Activated CD4-positive, alpha-beta T cell treated with anti-CD3 and anti-CD28 coated beads for 24 hours (primary cell): ENCODE measurements around the gene KBTBD12.
"Not testable (repeated sequence)": the region's sequence is repeated elsewhere in the genome, so short reads cannot be mapped to it uniquely, and the experiment has no call there.

ENCODE experiments used
- DNase-seq, 2 donors: peaks; one replicate each; pipeline ENCODE4 v3.0.0-alpha.2; 2020; ENCODE audit warnings: low read depth in 2 of 2

The KBTBD12 gene

GRCh38 chr3:127915115-127915936, at the start of gene KBTBD12:
Gene KBTBD12 (plus strand): TSS chr3:127915232. CDS start chr3:127923062, 7,830 bp downstream.
- DNase-seq = no peak

- DNase-seq = no peak
These were observed 49.1 kb upstream of the KBTBD12 start for GRCh38 chr3:127865941-127866340.

- DNase-seq = no peak
These were observed 47.6 kb upstream of the KBTBD12 start for GRCh38 chr3:127867412-127867811.

- no peak for DNase-seq
These were observed 47.0 kb upstream of the KBTBD12 start for GRCh38 chr3:127867986-127868385.

- no peak for DNase-seq
These were observed 44.9 kb upstream of the KBTBD12 start for GRCh38 chr3:127870156-127870555.

GRCh38 chr3:127874097-127874496, 40.9 kb upstream of the KBTBD12 start:
- DNase-seq = not testable (repeated sequence)

GRCh38 chr3:127881586-127881985, 33.4 kb upstream of the KBTBD12 start:
- DNase-seq = no peak

- no peak for DNase-seq
These were observed 31.0 kb upstream of the KBTBD12 start for GRCh38 chr3:127884041-127884440.

GRCh38 chr3:127886231-127886955, 28.6 kb upstream of the KBTBD12 start:
- no peak for DNase-seq

- DNase-seq = no peak
These were observed 28.1 kb upstream of the KBTBD12 start for GRCh38 chr3:127886956-127887231.

- no peak for DNase-seq
These were observed 27.7 kb upstream of the KBTBD12 start for GRCh38 chr3:127887321-127887720.

- no peak for DNase-seq
These were observed 26.9 kb upstream of the KBTBD12 start for GRCh38 chr3:127888156-127888555.

GRCh38 chr3:127888564-127889107, 26.4 kb upstream of the KBTBD12 start:
- DNase-seq = no peak

- no peak for DNase-seq
These were observed 25.6 kb upstream of the KBTBD12 start for GRCh38 chr3:127889461-127889863.

- no peak for DNase-seq
These were observed 24.9 kb upstream of the KBTBD12 start for GRCh38 chr3:127889976-127890650.

GRCh38 chr3:127890651-127891290, 24.3 kb upstream of the KBTBD12 start:
- not testable (repeated sequence) for DNase-seq

- no peak for DNase-seq
These were observed 20.6 kb upstream of the KBTBD12 start for GRCh38 chr3:127894481-127894880.

- DNase-seq = no peak
These were observed 15.8 kb upstream of the KBTBD12 start for GRCh38 chr3:127899200-127899599.

- DNase-seq = no peak
These were observed 15.3 kb upstream of the KBTBD12 start for GRCh38 chr3:127899766-127900165.

GRCh38 chr3:127900536-127900935, 14.5 kb upstream of the KBTBD12 start:
- no peak for DNase-seq

- DNase-seq = no peak
These were observed 12.5 kb upstream of the KBTBD12 start for GRCh38 chr3:127902486-127902885.
